T-cell (primary cell): ENCODE data around the gene CD72. TPM values are rescaled to one million over a fixed set of nuclear protein-coding genes. Genes with fewer than 3 reads are reported as not detected.
A peak's percentile ranks its signal among the peaks of the same experiment; 100 is the strongest.
"Not testable (repeated sequence)": the region's sequence is repeated elsewhere in the genome, so short reads cannot be mapped to it uniquely, and the experiment has no call there.

ENCODE experiments used
- ATAC-seq, 4 experiments: fragments of 200-7000 bp in 3 of 4; fragments of 150-1000 bp in 1 of 4; cut with Tn5 transposase; replicated peaks in 1 of 4; 1 replicate in 3 of 4; 2 replicates in 1 of 4; pipeline ENCODE4 v1.10.0; 2021; ENCODE audit warnings: moderate library complexity in 3 of 4, mild to moderate bottlenecking in 2 of 4, moderate number of reproducible peaks in 1 of 4
- CTCF ChIA-PET, 2 donors: fragments of 300-600 bp; sonication (Branson Sonifier 250); formaldehyde crosslinking; loops; one replicate each; lab custom pipeline; 2022; ENCODE audit warnings: antibody characterized with exemption in 2 of 2; lab: Charles Lee
- POLR2A ChIA-PET, 2 donors: fragments of 300-600 bp; sonication (Branson Sonifier 250); formaldehyde crosslinking; loops; one replicate each; lab custom pipeline; 2022; ENCODE audit warnings: antibody characterized with exemption in 2 of 2; lab: Charles Lee
- DNase-seq, 35 experiments: peaks; one replicate each; pipeline versions ENCODE4 v3.0.0 to v3.0.0-alpha.2; 2013 to 2023
- H3K27ac ChIP-seq: one replicate; pipeline ENCODE4 v1.5.1; 2013; ENCODE audit warnings: low read length
- H3K27me3 ChIP-seq, 2 experiments: replicated peaks in 1 of 2; 1 replicate in 1 of 2; 2 replicates in 1 of 2; pipeline versions ENCODE4 v1.6.1 to v1.7.0; 2013; ENCODE audit warnings: low read length in 1 of 2, mixed read lengths in 1 of 2; ENCODE audit not compliant: control insufficient read depth in 2 of 2, insufficient read depth in 2 of 2; ENCODE audit errors: extremely low read depth in 1 of 2
- H3K36me3 ChIP-seq, 2 donors: 1 replicate in 1 of 2; 2 replicates in 1 of 2; pipeline versions ENCODE4 v1.6.1 to v1.7.0; 2013; ENCODE audit warnings: low read length in 1 of 2; ENCODE audit not compliant: control insufficient read depth in 2 of 2, insufficient read depth in 1 of 2; ENCODE audit errors: extremely low read depth in 1 of 2
- H3K4me1 ChIP-seq, 2 experiments: 1 replicate in 1 of 2; 2 replicates in 1 of 2; pipeline versions ENCODE4 v1.6.1 to v1.7.0; 2013; ENCODE audit warnings: low read length in 2 of 2, mixed read lengths in 1 of 2; ENCODE audit not compliant: insufficient read depth in 2 of 2, control insufficient read depth in 1 of 2; ENCODE audit errors: extremely low read depth in 1 of 2
- H3K4me3 ChIP-seq, 2 donors: 1 replicate in 1 of 2; 2 replicates in 1 of 2; pipeline versions ENCODE4 v1.5.1 to v1.7.0; 2013; ENCODE audit warnings: mild to moderate bottlenecking in 2 of 2, low read length in 1 of 2, moderate library complexity in 1 of 2; ENCODE audit not compliant: control insufficient read depth in 1 of 2; ENCODE audit errors: extremely low read depth in 1 of 2
- H3K9me3 ChIP-seq: 2 replicates; pipeline ENCODE4 v1.7.0; 2013
- H3K27ac Mint-ChIP-seq, 2 donors: one replicate each; pipeline ENCODE4 v1.8.0; 2020 to 2021; ENCODE audit warnings: mild to moderate bottlenecking in 2 of 2, mixed read lengths in 2 of 2
- H3K27me3 Mint-ChIP-seq, 2 donors: one replicate each; pipeline ENCODE4 v1.8.0; 2021 to 2022; ENCODE audit warnings: mixed read lengths in 2 of 2
- H3K36me3 Mint-ChIP-seq: one replicate; pipeline ENCODE4 v1.8.0; 2021; ENCODE audit warnings: mixed read lengths
- H3K4me1 Mint-ChIP-seq, 3 donors: one replicate each; pipeline ENCODE4 v1.8.0; 2020 to 2022; ENCODE audit warnings: mixed read lengths in 3 of 3, mild to moderate bottlenecking in 1 of 3
- H3K4me3 Mint-ChIP-seq, 3 donors: one replicate each; pipeline ENCODE4 v1.8.0; 2020 to 2022; ENCODE audit warnings: mild to moderate bottlenecking in 3 of 3, mixed read lengths in 3 of 3, moderate library complexity in 3 of 3
- H3K9me3 Mint-ChIP-seq, 3 donors: one replicate each; pipeline ENCODE4 v1.8.0; 2020 to 2022; ENCODE audit warnings: mixed read lengths in 3 of 3
- WGBS: methylation state at CpG from one replicate; pipeline ENCODE4 v1.1.5; 2013; ENCODE audit warnings: missing lambda C conversion rate; ENCODE audit not compliant: insufficient coverage; 5-methylcytosine and 5-hydroxymethylcytosine counted together
- total RNA-seq, 35 experiments: library from RNA in 6 of 35; stranded (reverse) in 6 of 35; fragments of 120-200 nt in 1 of 35; gene quantifications; one replicate each; pipeline versions ENCODE4 v1.2.1 to v1.2.4 and lab custom pipeline; 2013 to 2026

The CD72 gene
- total RNA-seq, 5 donors from 2014 or later (not counting 1 experiment from before 2014, with no cell fraction given) = 2.5 to 9.2 (median 4.9) TPM

DNA sequence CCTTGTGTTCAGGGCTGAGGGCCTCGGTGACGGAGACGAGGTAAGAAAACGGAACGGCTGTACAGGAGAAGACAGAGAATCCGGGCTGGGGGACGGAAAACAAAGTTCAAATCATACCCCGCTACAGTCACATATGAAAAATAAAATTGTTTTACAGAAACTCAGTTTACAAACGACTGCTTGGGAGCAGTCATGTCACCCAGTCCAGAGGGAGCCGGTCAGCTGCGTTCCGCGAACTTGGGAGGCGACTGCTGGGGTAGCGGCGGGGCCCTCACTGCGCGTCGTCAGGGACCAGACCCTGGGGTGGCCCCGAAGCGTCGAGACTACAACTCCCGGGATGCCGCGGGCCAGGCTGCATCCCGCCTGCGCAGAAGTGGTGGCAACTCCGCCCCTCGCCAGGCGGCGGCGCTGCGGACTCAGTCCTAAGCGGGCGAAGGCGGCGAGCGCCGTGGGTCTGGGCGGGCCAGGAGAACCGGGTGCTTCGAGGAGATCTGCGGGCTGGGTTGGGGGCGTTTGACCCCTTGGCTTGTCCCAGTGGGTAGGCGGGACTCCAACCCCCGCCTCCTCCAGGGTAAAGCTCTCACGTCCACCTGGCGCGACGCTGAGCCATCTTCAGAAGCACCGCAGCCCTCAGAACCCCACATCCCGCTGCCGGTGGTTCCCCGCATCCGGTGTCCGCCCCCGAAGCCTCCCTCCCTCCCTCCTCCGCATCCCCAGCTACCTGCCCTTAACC, 28.5 kb upstream of the CD72 start:
- H3K36me3 Mint-ChIP-seq = no peaks in the 10 kb centered on the region

GRCh38 chr9:35646153-35646532, 27.9 kb upstream of the CD72 start:
- H3K27ac Mint-ChIP-seq = peak overlapping the region; percentile 99
- ChIA-PET CTCF (interaction anchor here in 1 of 2 donors (0.6 to 6.3 kb wide), 8 partner anchors 13 to 102 kb away, joined by 3 to 122 read pairs (median 10); partner anchors contain the start of genes CCDC107, CREB3, RMRP and TLN1), POLR2A (interaction anchor here in 1 of 2 donors (0.6 to 0.9 kb wide), 2 partner anchors 12 to 552 kb away, joined by 3 to 5 read pairs; partner anchors contain the start of genes CCDC107 and RMRP)
- H3K4me1 Mint-ChIP-seq = peaks cover 53 to 74% (median 57%) of the 10 kb centered on the region in 3 donors
- 2% methylated on average over 7 of the region's 11 CpGs for WGBS
- no peaks in the 10 kb centered on the region for H3K9me3 ChIP-seq
- peak overlapping the region; percentile 85 to 97 (median 95) for H3K4me3 Mint-ChIP-seq
- peaks cover under 1% of the 10 kb centered on the region for H3K36me3 Mint-ChIP-seq
- H3K9me3 Mint-ChIP-seq = no peaks in the 10 kb centered on the region
- H3K27me3 ChIP-seq = no peaks in the 10 kb centered on the region
- peak overlapping the region; percentile 81 to 84 for H3K4me3 ChIP-seq
- H3K27ac ChIP-seq = peak overlapping the region; percentile 92
- peak in 1 of 4 experiments; percentile 4 for ATAC-seq
- no peaks in the 10 kb centered on the region for H3K36me3 ChIP-seq
- peaks cover 26 to 72% of the 10 kb centered on the region in 2 experiments for H3K4me1 ChIP-seq
- H3K27me3 Mint-ChIP-seq = no peaks in the 10 kb centered on the region
- no peak for DNase-seq

More for the DNA sequence above, 28.5 kb upstream of the CD72 start:
- Histone ChIP-seq H3K27ac (peak overlapping the region; percentile 92), H3K36me3 (no peaks in the 10 kb centered on the region), H3K4me3 (peak overlapping the region; percentile 81 to 84), H3K4me1 (peaks cover 31 to 78% of the 10 kb centered on the region in 2 experiments), H3K9me3 (no peaks in the 10 kb centered on the region), H3K27me3 (no peaks in the 10 kb centered on the region)
- H3K27ac Mint-ChIP-seq = peak overlapping the region; percentile 99
- ChIA-PET CTCF (interaction anchor here (0.6 to 6.3 kb wide), 20 partner anchors 8 to 214 kb away, joined by 3 to 122 read pairs (median 4); partner anchors contain the start of genes CCDC107 (in 2 of the 2), RMRP (in 2 of the 2), CREB3 (in 1 of the 2) and TLN1 (in 1 of the 2)), POLR2A (interaction anchor here (0.6 to 0.9 kb wide), 7 partner anchors 8 to 747 kb away, joined by 4 to 11 read pairs (median 5); partner anchors contain the start of genes ARHGEF39 (in 1 of the 2), CCDC107 (in 1 of the 2) and RMRP (in 1 of the 2))
- no peaks in the 10 kb centered on the region for H3K9me3 Mint-ChIP-seq
- under 1% methylated on average over 44 of the region's 58 CpGs for WGBS
- ATAC-seq (peak; percentile 83 to 87 (median 85)), DNase-seq (peak; percentile 74 to 95 (median 87))
- H3K27me3 Mint-ChIP-seq = no peaks in the 10 kb centered on the region
- H3K4me3 Mint-ChIP-seq = peak overlapping the region; percentile 85 to 97 (median 95)
- H3K4me1 Mint-ChIP-seq = peaks cover 54 to 74% (median 59%) of the 10 kb centered on the region in 3 donors

DNA sequence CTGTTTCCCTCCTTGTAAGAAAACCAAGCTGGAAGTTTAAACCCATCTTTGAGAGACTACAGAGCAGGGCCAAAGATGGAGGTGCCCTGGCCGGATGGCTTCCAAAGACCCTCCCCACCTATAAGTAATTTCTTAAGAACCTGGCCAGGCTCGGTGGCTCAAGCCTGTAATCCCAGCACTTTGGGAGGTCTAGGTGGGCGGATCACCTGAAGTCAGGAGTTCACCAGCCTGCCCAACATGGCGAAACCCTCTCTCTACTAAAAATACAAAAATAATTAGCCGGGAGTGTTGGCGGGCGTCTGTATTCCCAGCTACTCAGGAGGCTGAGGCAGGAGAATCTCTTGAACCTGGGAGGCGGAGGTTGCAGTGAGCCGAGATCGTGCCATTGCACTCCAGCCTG, 27.5 kb upstream of the CD72 start:
- 33% methylated on average over 3 of the region's 10 CpGs for WGBS
- H3K9me3 Mint-ChIP-seq, H3K27me3 Mint-ChIP-seq, H3K36me3 Mint-ChIP-seq, H3K27me3 ChIP-seq, H3K9me3 ChIP-seq, ATAC-seq, H3K36me3 ChIP-seq, DNase-seq: not testable (repeated sequence)
- H3K4me1 ChIP-seq = peaks cover 23 to 68% of the 10 kb centered on the region in 2 experiments
- H3K27ac ChIP-seq = peak overlapping the region; percentile 92
- Mint-ChIP-seq H3K4me3 (peak overlapping the region; percentile 85 to 97 (median 95)), H3K4me1 (peaks cover 53 to 74% (median 57%) of the 10 kb centered on the region in 3 donors), H3K27ac (peak overlapping the region; percentile 99)
- H3K4me3 ChIP-seq = peak overlapping the region; percentile 81 to 84
- ChIA-PET POLR2A (interaction anchor here (0.6 to 0.7 kb wide), 3 partner anchors 67 to 552 kb away, joined by 3 to 4 read pairs (median 3); no protein-coding TSS in a partner anchor), CTCF (interaction anchor here in 1 of 2 donors (0.6 to 6.3 kb wide), 8 partner anchors 13 to 103 kb away, joined by 3 to 122 read pairs (median 10); partner anchors contain the start of genes CCDC107, CREB3, RMRP and TLN1)

DNA sequence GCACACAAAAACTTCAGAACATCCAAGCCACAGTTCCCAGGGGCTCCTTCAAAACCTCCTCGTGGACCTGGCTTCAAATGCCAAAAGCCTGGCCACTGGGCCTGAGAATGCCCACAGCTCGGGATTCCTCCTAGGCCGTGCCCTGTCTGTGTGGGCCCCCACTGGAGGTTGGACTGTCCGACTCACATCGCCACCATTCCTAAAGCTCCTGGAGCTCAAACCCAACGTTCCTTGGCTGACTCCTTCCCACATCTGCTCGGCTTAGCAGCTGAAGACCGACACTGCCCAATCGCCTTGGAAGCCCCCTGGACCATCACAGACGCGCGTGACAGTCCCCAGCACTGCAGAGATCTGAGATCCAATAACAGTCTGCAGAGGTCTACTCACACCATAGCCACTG, 24.8 kb upstream of the CD72 start:
- WGBS = 96% methylated on average over 12 of the region's 12 CpGs
- Mint-ChIP-seq H3K36me3 (peaks cover 9% of the 10 kb centered on the region), H3K27ac (peak overlapping the region in 1 of 2 donors; percentile 64), H3K4me1 (peaks cover 59 to 72% (median 64%) of the 10 kb centered on the region in 3 donors), H3K9me3 (no peaks in the 10 kb centered on the region), H3K27me3 (no peaks in the 10 kb centered on the region), H3K4me3 (no peak overlapping the region)
- Histone ChIP-seq H3K9me3 (no peaks in the 10 kb centered on the region), H3K27me3 (no peaks in the 10 kb centered on the region), H3K27ac (no peak overlapping the region), H3K36me3 (no peaks in the 10 kb centered on the region), H3K4me1 (peaks cover 22 to 54% of the 10 kb centered on the region in 2 experiments), H3K4me3 (no peak overlapping the region)
- ChIA-PET CTCF (no interaction called here), POLR2A (no interaction called here)
- ATAC-seq (no peak), DNase-seq (no peak)

DNA sequence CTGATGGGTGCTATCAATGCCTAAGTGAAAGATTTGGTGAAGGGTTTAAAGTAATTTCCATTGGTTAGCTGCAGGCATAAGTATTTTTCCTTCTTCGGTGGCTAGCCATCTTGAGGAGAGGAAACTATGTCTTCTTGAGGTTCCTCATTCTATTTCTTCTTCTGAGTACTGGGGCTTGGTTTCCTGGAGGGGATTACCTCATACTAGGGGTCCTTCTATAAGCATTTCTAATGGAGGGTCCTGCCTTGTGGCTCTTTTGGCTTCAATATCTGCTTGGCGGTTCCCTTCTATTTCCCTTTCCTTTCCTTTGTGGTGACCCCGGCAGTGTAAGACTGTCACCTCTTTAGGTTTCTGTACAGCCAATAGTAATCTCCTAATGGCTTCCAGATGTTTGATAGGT, 23.3 kb upstream of the CD72 start:
- H3K4me3 Mint-ChIP-seq, H3K9me3 ChIP-seq, POLR2A ChIA-PET, H3K4me3 ChIP-seq, H3K36me3 Mint-ChIP-seq, H3K27me3 Mint-ChIP-seq, H3K27me3 ChIP-seq, H3K36me3 ChIP-seq, ATAC-seq, DNase-seq, CTCF ChIA-PET, H3K27ac ChIP-seq, H3K9me3 Mint-ChIP-seq: not testable (repeated sequence)
- WGBS = no CpG with 5 or more reads among the region's 3 CpGs
- H3K4me1 ChIP-seq = peaks cover 19 to 52% of the 10 kb centered on the region in 2 experiments
- peaks cover 63 to 73% (median 67%) of the 10 kb centered on the region in 3 donors for H3K4me1 Mint-ChIP-seq
- peak overlapping the region in 1 of 2 donors; percentile 55 for H3K27ac Mint-ChIP-seq

DNA sequence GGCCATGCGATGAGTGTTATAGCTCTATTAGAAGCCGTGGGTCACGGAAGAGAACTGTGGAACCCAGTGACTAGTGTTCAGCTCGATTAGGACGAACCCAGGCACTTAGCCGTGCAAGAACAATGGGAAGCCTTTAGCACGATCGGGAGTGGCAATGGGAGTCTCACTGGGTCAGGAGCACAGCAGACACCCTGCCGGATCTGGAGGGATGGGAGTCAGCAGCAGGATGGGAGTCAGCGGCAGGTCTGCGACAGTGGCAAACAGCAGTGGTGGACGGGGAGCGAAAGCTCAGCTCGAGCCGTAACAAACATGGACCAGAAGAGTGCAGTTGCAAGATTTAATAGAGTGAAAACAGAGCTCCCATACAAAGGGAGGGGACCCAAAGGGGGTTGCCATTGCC, 22.2 kb upstream of the CD72 start:
- H3K27me3 ChIP-seq, H3K4me3 ChIP-seq, H3K4me3 Mint-ChIP-seq, ATAC-seq, H3K9me3 Mint-ChIP-seq, H3K27ac ChIP-seq, H3K36me3 ChIP-seq, H3K27me3 Mint-ChIP-seq, H3K36me3 Mint-ChIP-seq, DNase-seq, H3K9me3 ChIP-seq: not testable (repeated sequence)
- ChIA-PET CTCF (interaction anchor here in 1 of 2 donors (2.0 kb wide), 1 partner anchor 16 kb away, joined by 13 read pairs; the partner anchor contains the start of genes CCDC107 and RMRP), POLR2A (interaction anchor here in 1 of 2 donors (1.4 kb wide), 1 partner anchor 17 kb away, joined by 4 read pairs; the partner anchor contains the start of genes CCDC107 and RMRP)
- H3K4me1 ChIP-seq = peaks cover 25 to 49% of the 10 kb centered on the region in 2 experiments
- Mint-ChIP-seq H3K4me1 (peaks cover 67 to 73% (median 68%) of the 10 kb centered on the region in 3 donors), H3K27ac (peak overlapping the region; percentile 8 to 47)
- 98% methylated on average over 8 of the region's 15 CpGs for WGBS
